Mucosa of stomach (tissue), 1 donor: Measurements from ENCODE around the gene CNDP1.

Experiments
- H3K27me3 ChIP-seq: one replicate; pipeline ENCODE4 v1.7.0; 2013; ENCODE audit warnings: mild to moderate bottlenecking, low read length; ENCODE audit not compliant: control insufficient read depth, insufficient read depth
- H3K36me3 ChIP-seq: one replicate; pipeline ENCODE4 v1.7.0; 2013; ENCODE audit warnings: low read length; ENCODE audit not compliant: control insufficient read depth, insufficient read depth
- H3K4me1 ChIP-seq: one replicate; pipeline ENCODE4 v1.7.0; 2013; ENCODE audit warnings: mild to moderate bottlenecking, low read length; ENCODE audit not compliant: control insufficient read depth, insufficient read depth
- H3K4me3 ChIP-seq: one replicate; pipeline ENCODE4 v1.7.0; 2013; ENCODE audit warnings: low read length
- H3K9ac ChIP-seq: one replicate; pipeline ENCODE4 v1.7.0; 2013; ENCODE audit warnings: mild to moderate bottlenecking, low read length, moderate library complexity
- H3K9me3 ChIP-seq: one replicate; pipeline ENCODE4 v1.7.0; 2013; ENCODE audit warnings: mild to moderate bottlenecking, low read length, moderate library complexity; ENCODE audit not compliant: control insufficient read depth
- donor health status: Pancreatic carcinoma.

Gene CNDP1

DNA sequence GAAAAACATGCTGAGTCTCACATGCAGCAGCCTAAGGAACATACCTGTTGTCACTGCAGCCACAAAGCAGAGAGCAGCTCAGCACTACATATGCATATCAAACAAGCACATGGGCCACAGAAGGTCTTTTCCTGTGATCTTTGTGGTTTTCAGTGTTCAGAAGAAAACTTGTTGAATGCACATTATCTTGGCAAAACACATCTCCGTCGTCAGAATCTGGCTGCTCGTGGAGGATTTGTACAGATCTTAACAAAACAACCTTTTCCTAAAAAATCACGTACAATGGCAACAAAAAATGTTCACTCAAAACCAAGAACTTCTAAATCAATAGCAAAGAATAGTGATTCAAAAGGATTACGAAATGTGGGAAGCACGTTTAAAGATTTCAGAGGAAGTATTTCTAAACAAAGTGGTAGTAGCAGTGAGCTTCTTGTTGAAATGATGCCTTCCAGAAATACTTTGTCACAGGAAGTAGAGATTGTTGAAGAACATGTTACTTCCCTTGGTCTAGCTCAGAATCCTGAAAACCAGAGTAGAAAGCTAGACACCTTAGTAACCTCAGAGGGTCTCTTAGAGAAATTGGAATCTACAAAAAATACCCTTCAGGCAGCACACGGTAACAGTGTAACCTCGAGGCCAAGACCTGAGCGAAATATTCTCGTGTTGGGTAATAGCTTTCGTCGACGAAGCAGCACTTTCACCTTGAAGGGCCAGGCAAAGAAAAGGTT, 97.5 kb downstream of the CNDP1 start:
- Histone ChIP-seq H3K9ac (no peak overlapping the region), H3K36me3 (no peaks in the 10 kb centered on the region), H3K9me3 (no peaks in the 10 kb centered on the region), H3K4me3 (no peak overlapping the region), H3K4me1 (no peaks in the 10 kb centered on the region), H3K27me3 (no peaks in the 10 kb centered on the region)

DNA sequence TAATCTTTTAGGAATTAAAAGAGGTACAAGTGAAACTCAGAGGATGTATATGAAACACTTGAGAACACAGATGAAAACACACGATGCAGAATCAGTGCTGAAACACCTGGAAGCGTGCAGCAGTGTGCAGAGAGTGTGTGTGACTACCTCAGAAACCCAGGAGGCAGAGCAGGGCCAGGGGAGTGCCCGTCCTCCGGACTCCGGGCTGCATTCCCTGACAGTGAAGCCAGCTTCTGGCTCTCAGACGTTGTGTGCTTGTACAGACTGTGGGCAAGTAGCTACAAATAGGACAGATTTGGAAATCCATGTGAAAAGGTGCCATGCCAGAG, 98.0 kb downstream of the CNDP1 start:
- Histone ChIP-seq H3K36me3 (no peaks in the 10 kb centered on the region), H3K4me1 (no peaks in the 10 kb centered on the region), H3K27me3 (no peaks in the 10 kb centered on the region), H3K9ac (no peak overlapping the region), H3K9me3 (no peaks in the 10 kb centered on the region), H3K4me3 (no peak overlapping the region)

DNA sequence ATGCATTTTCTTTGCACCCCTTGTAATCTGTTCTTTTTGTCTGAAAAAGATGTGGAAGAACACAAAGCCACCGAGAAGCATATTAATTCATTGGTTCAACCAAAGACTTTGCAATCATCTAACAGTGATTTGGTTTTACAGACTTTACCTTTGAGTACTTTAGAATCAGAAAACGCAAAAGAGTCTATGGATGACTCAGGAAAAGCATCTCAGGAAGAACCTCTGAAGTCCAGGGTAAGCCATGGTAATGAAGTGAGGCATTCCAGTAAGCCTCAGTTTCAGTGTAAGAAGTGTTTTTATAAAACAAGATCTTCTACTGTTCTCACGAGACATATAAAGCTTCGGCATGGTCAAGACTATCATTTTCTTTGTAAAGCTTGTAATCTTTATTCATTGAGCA, 98.6 kb downstream of the CNDP1 start:
- H3K27me3 ChIP-seq = no peaks in the 10 kb centered on the region
- H3K4me1 ChIP-seq = no peaks in the 10 kb centered on the region
- H3K36me3 ChIP-seq = no peaks in the 10 kb centered on the region
- no peak overlapping the region for H3K9ac ChIP-seq
- no peak overlapping the region for H3K4me3 ChIP-seq
- no peaks in the 10 kb centered on the region for H3K9me3 ChIP-seq

DNA sequence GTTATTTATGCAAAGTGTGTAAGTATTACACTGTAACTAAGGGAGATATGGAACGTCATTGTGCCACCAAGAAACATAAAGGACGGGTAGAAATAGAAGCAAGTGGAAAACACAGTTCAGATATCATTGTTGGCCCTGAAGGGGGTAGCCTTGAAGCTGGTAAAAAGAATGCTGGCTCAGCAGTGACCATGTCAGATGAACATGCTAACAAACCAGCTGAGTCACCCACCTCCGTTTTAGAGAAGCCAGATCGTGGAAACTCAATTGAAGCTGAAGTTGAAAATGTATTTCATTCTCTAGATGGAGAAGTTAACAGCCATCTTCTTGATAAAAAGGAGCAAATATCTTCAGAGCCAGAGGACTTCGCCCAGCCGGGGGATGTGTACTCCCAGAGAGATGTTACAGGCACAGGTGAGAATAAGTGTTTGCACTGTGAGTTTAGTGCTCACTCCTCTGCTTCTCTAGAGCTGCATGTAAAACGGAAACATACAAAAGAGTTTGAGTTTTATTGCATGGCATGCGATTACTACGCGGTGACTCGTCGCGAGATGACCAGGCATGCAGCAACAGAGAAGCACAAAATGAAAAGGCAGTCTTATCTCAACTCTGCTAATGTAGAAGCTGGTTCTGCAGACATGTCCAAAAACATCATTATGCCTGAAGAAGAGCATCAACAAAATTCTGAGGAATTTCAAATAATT, 99.5 kb downstream of the CNDP1 start:
- H3K27me3 ChIP-seq = no peaks in the 10 kb centered on the region
- no peaks in the 10 kb centered on the region for H3K4me1 ChIP-seq
- H3K36me3 ChIP-seq = no peaks in the 10 kb centered on the region
- H3K9me3 ChIP-seq = no peaks in the 10 kb centered on the region
- H3K4me3 ChIP-seq = no peak overlapping the region
- no peak overlapping the region for H3K9ac ChIP-seq

DNA sequence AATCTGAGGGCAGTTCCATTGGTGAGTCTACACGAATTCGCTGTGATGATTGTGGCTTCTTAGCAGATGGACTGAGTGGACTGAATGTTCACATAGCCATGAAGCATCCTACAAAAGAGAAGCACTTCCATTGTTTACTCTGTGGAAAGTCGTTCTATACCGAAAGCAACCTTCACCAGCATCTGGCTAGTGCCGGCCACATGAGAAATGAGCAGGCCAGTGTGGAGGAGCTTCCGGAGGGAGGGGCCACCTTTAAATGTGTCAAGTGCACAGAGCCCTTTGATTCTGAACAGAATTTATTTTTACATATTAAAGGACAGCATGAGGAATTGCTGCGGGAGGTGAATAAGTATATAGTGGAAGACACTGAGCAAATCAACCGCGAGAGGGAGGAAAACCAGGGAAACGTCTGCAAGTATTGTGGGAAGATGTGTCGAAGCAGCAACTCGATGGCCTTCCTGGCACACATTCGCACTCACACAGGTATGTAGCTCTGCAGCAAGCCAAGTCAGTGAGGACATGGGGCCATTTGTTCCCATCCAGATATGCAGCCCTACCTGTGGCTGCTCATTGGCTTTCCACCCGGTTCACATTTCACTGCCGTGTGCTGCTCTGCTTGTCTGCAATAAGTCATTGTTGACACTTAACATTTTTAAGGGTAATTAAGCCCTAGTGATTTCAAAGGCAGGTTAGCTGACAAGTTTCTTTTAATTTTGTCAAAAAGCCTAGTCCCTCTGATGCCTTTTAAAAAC, 101.1 kb downstream of the CNDP1 start:
- no peak overlapping the region for H3K9ac ChIP-seq
- no peaks in the 10 kb centered on the region for H3K4me1 ChIP-seq
- H3K9me3 ChIP-seq = no peaks in the 10 kb centered on the region
- no peak overlapping the region for H3K4me3 ChIP-seq
- H3K36me3 ChIP-seq = no peaks in the 10 kb centered on the region
- no peaks in the 10 kb centered on the region for H3K27me3 ChIP-seq
